MM.1S (cell line): ENCODE measurements around the gene HCN4.

Experiments used
- CTCF ChIP-seq: fragments of 300-600 bp; sonication (generic); IDR thresholded peaks from 2 replicates; pipeline ENCODE4 v1.5.1; 2016; ENCODE audit warnings: antibody characterized with exemption, low read length, mixed read lengths
- EZH2 ChIP-seq: fragments of 300-600 bp; sonication (generic); optimal IDR thresholded peaks from 2 replicates; pipeline ENCODE3; 2017; ENCODE audit warnings: low read depth, mild to moderate bottlenecking, antibody characterized with exemption, low read length, mixed read lengths
- EZH2phosphoT487 ChIP-seq: fragments of 300-600 bp; sonication (generic); IDR thresholded peaks from 2 replicates; pipeline ENCODE4 v1.6.1; 2018; ENCODE audit warnings: antibody characterized with exemption, low read length

DNA sequence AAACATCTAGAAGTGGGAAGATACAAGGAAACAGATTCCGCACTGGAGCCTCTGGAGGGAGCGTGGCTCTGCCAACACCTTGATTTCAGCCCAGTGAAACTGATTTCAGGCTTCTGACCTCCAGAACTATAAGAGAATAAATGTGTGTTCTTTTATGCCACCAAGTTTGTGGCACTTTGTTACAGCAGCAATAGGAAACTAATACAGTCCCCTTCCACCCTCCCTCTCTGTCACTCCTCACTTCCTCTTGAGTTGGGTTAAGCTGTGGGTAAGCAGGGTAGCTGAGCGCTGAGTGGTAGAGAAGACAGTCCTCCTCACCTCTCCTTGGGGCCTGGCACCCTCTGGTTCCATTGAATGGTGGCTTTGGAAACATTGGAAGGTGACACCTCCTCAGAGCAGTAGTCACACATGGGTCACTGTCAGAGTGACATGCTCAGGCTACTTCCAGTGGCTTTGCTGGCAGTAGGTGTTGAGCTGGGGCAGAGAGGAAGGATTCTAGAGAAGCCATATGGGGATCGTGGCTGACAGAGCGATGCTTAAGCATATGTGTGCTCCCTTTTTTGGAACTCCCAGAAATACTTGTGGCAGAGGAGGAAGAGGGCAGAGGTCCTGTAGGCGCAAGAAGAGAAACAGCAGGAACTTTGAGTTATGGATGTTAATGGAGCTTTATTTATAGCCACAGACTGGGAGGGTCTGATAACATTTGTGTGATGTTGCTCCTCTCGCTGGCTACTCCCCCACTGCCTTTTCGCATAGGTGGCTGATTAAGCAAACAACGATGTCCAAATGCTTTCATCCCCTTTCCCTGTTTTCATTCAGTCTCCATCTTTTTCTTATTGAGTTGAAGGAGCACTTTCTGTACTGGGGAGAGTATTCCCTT lies 14.8 kb upstream of the HCN4 start:
- no peak for TF ChIP-seq CTCF
- no peak for TF ChIP-seq EZH2phosphoT487
- no peak for TF ChIP-seq EZH2
